Left ventricle myocardium inferior (tissue), 1 donor: ENCODE results near the gene PRG3. TPM values are rescaled to one million over a fixed set of nuclear protein-coding genes. Genes with fewer than 3 reads are reported as not detected.

Experiments used
- DNase-seq: peaks from one replicate; pipeline ENCODE4 v3.0.0-alpha.2; 2020
- H3K27ac ChIP-seq: fragments of 200-600 bp; replicated peaks from 2 replicates; pipeline ENCODE4 v1.8.0; 2021
- H3K27me3 ChIP-seq: fragments of 200-600 bp; 2 replicates; pipeline ENCODE4 v1.8.0; 2021; ENCODE audit warnings: low read depth
- H3K36me3 ChIP-seq: fragments of 200-600 bp; 2 replicates; pipeline ENCODE4 v1.8.0; 2021
- H3K4me1 ChIP-seq: fragments of 200-600 bp; 2 replicates; pipeline ENCODE4 v1.8.0; 2021
- H3K4me3 ChIP-seq: fragments of 200-600 bp; 2 replicates; pipeline ENCODE4 v1.8.0; 2021; ENCODE audit warnings: mild to moderate bottlenecking, moderate library complexity
- H3K9me3 ChIP-seq: fragments of 200-600 bp; replicated peaks from 2 replicates; pipeline ENCODE4 v1.8.0; 2021
- CTCF ChIP-seq: fragments of 200-600 bp; IDR thresholded peaks from 2 replicates; pipeline ENCODE4 v1.8.0; 2021; ENCODE audit warnings: antibody characterized with exemption, mild to moderate bottlenecking, borderline replicate concordance
- intact Hi-C: fragments of 100-400 bp; cut with micrococcal nuclease; formaldehyde crosslinking; loops from one replicate; pipeline ENCODE4 v1.11.0; 2022
- total RNA-seq: library from RNA; stranded (reverse); fragmentation: NEBNext Ultra II Directional; extraction: Animal tissue kit (Norgen Biotek cat#: 25700); gene quantifications from one replicate; pipeline ENCODE4 v1.2.1, GENCODE V29; 2021
- donor health status: DM: no; HTN: yes; CAD: no; lungs with severe emphysema.

The PRG3 gene
- total RNA-seq, 1 donor from 2014 or later, result not detected

GRCh38 chr11:57414612-57415212, 33.8 kb upstream of the PRG3 start:
- Histone ChIP-seq H3K36me3 (peaks cover 82% of the 10 kb centered on the region), H3K27ac (no peak overlapping the region), H3K27me3 (no peaks in the 10 kb centered on the region), H3K4me1 (peaks cover 37% of the 10 kb centered on the region), H3K9me3 (no peaks in the 10 kb centered on the region), H3K4me3 (no peak overlapping the region)
- intact Hi-C loops, result no loop called here
- no peak for DNase-seq
- no peak for TF ChIP-seq CTCF

GRCh38 chr11:57413681-57414080, 32.7 kb upstream of the PRG3 start:
- H3K36me3 ChIP-seq, result peaks cover 90% of the 10 kb centered on the region
- no peak overlapping the region for H3K4me3 ChIP-seq
- no peak for TF ChIP-seq CTCF
- H3K4me1 ChIP-seq, result peaks cover 37% of the 10 kb centered on the region
- no peaks in the 10 kb centered on the region for H3K27me3 ChIP-seq
- intact Hi-C loops, result no loop called here
- H3K27ac ChIP-seq, result no peak overlapping the region
- no peaks in the 10 kb centered on the region for H3K9me3 ChIP-seq
- DNase-seq, result no peak

- no peak for DNase-seq
- no peaks in the 10 kb centered on the region for H3K9me3 ChIP-seq
- H3K27ac ChIP-seq, result no peak overlapping the region
- H3K4me3 ChIP-seq, result no peak overlapping the region
- peaks cover 51% of the 10 kb centered on the region for H3K4me1 ChIP-seq
- no peaks in the 10 kb centered on the region for H3K27me3 ChIP-seq
- H3K36me3 ChIP-seq, result peaks cover 77% of the 10 kb centered on the region
- intact Hi-C loops, result no loop called here
- TF ChIP-seq CTCF, result no peak
Observed at GRCh38 chr11:57410287-57410686, 29.3 kb upstream of the PRG3 start.

GRCh38 chr11:57409321-57410100, 28.6 kb upstream of the PRG3 start:
- no peak for DNase-seq
- Histone ChIP-seq H3K9me3 (no peaks in the 10 kb centered on the region), H3K4me3 (no peak overlapping the region), H3K36me3 (peaks cover 69% of the 10 kb centered on the region), H3K27me3 (no peaks in the 10 kb centered on the region), H3K4me1 (peaks cover 55% of the 10 kb centered on the region), H3K27ac (peak overlapping the region; percentile 79)
- TF ChIP-seq CTCF, result no peak
- intact Hi-C loops, result no loop called here

GRCh38 chr11:57408771-57409170, 27.8 kb upstream of the PRG3 start:
- TF ChIP-seq CTCF, result no peak
- H3K27ac ChIP-seq, result peak overlapping the region; percentile 79
- no peaks in the 10 kb centered on the region for H3K9me3 ChIP-seq
- DNase-seq, result no peak
- H3K4me3 ChIP-seq, result no peak overlapping the region
- intact Hi-C loops, result no loop called here
- peaks cover 55% of the 10 kb centered on the region for H3K4me1 ChIP-seq
- no peaks in the 10 kb centered on the region for H3K27me3 ChIP-seq
- peaks cover 61% of the 10 kb centered on the region for H3K36me3 ChIP-seq
